HEK293 (cell line): ENCODE data around the gene GIPC1.

Source experiments
- CTCF ChIP-seq: fragments of 450-650 bp; formaldehyde crosslinking; IDR thresholded peaks from 2 replicates; pipeline ENCODE4 v1.5.1; 2016; ENCODE audit warnings: missing biosample characterization, missing genetic modification characterization
- PATZ1 ChIP-seq: fragments of 450-650 bp; formaldehyde crosslinking; IDR thresholded peaks from 2 replicates; pipeline ENCODE4 v1.5.1; 2016; ENCODE audit warnings: missing biosample characterization, missing genetic modification characterization
- PRDM4 ChIP-seq: fragments of 450-650 bp; formaldehyde crosslinking; IDR thresholded peaks from 2 replicates; pipeline ENCODE4 v1.5.1; 2017; ENCODE audit warnings: missing biosample characterization, missing genetic modification characterization
- SCRT1 ChIP-seq: fragments of 450-650 bp; formaldehyde crosslinking; IDR thresholded peaks from 2 replicates; pipeline ENCODE4 v1.5.1; 2016; ENCODE audit warnings: missing biosample characterization, missing genetic modification characterization, borderline replicate concordance
- TCF7L2 ChIP-seq: IDR thresholded peaks from 2 replicates; pipeline ENCODE4 v1.6.1; 2011; ENCODE audit warnings: low read depth, mild to moderate bottlenecking, inconsistent platforms, low read length, moderate library complexity, borderline replicate concordance
- YY1 ChIP-seq: fragments of 450-650 bp; formaldehyde crosslinking; IDR thresholded peaks from 2 replicates; pipeline ENCODE4 v1.5.1; 2018; ENCODE audit warnings: missing biosample characterization, missing genetic modification characterization
- ZNF138 ChIP-seq: fragments of 450-650 bp; formaldehyde crosslinking; IDR thresholded peaks from 2 replicates; pipeline ENCODE4 v1.5.1; 2016; ENCODE audit warnings: missing biosample characterization, missing genetic modification characterization, borderline replicate concordance
- ZNF24 ChIP-seq: fragments of 450-650 bp; formaldehyde crosslinking; IDR thresholded peaks from 2 replicates; pipeline ENCODE4 v1.5.1; 2016; ENCODE audit warnings: missing biosample characterization, missing genetic modification characterization
- ZNF280D ChIP-seq: fragments of 450-650 bp; formaldehyde crosslinking; IDR thresholded peaks from 2 replicates; pipeline ENCODE4 v1.5.1; 2016; ENCODE audit warnings: missing biosample characterization, missing genetic modification characterization
- ZNF433 ChIP-seq: fragments of 450-650 bp; formaldehyde crosslinking; IDR thresholded peaks from 2 replicates; pipeline ENCODE4 v1.5.1; 2016; ENCODE audit warnings: missing biosample characterization, missing genetic modification characterization, low read depth
- ZNF488 ChIP-seq: fragments of 450-650 bp; formaldehyde crosslinking; IDR thresholded peaks from 2 replicates; pipeline ENCODE4 v1.5.1; 2016; ENCODE audit warnings: missing biosample characterization, missing genetic modification characterization
- ZNF600 ChIP-seq: fragments of 450-650 bp; formaldehyde crosslinking; IDR thresholded peaks from 2 replicates; pipeline ENCODE4 v1.5.1; 2016; ENCODE audit warnings: missing biosample characterization, missing genetic modification characterization
- ZNF629 ChIP-seq: fragments of 450-650 bp; formaldehyde crosslinking; IDR thresholded peaks from 2 replicates; pipeline ENCODE4 v1.5.1; 2017; ENCODE audit warnings: missing biosample characterization, missing genetic modification characterization
- TF ChIP-seq, protein P1 (sequence below): fragments of 450-650 bp; formaldehyde crosslinking; IDR thresholded peaks from 2 replicates; pipeline ENCODE4 v1.5.1; 2016; ENCODE audit warnings: missing biosample characterization, missing genetic modification characterization

- TF ChIP-seq PATZ1 (tag by site-specific recombination) (no peak), ZNF24 (tag by site-specific recombination) (no peak), SCRT1 (tag by site-specific recombination) (no peak), TCF7L2 (no peak), ZNF488 (tag by site-specific recombination) (no peak), ZNF138 (tag by site-specific recombination) (no peak), ZNF600 (no peak), ZNF433 (tag by site-specific recombination) (no peak), ZNF280D (tag by site-specific recombination) (no peak), YY1 (tag by site-specific recombination) (no peak), CTCF (tag by site-specific recombination) (no peak), PRDM4 (tag by site-specific recombination) (no peak), ZNF629 (tag by site-specific recombination) (no peak)
- TF ChIP-seq, protein P1, sequence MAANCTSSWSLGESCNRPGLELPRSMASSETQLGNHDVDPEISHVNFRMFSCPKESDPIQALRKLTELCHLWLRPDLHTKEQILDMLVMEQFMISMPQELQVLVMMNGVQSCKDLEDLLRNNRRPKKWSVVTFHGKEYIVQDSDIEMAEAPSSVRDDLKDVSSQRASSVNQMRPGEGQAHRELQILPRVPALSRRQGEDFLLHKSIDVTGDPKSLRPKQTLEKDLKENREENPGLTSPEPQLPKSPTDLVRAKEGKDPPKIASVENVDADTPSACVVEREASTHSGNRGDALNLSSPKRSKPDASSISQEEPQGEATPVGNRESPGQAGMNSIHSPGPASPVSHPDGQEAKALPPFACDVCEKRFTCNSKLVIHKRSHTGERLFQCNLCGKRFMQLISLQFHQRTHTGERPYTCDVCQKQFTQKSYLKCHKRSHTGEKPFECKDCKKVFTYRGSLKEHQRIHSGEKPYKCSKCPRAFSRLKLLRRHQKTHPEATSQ (tag by site-specific recombination): no peak
These were observed 8.4 kb downstream of the GIPC1 start for GRCh38 chr19:14487370-14488125.
